Mesothelial cell of epicardium (in vitro differentiated cells): ENCODE data around the gene UBA52. TPM values are rescaled to one million over a fixed set of nuclear protein-coding genes. Genes with fewer than 3 reads are reported as not detected.
"Not testable (repeated sequence)": the region's sequence is repeated elsewhere in the genome, so short reads cannot be mapped to it uniquely, and the experiment has no call there.

Experiments
- DNase-seq, 2 experiments: peaks; one replicate each; pipeline ENCODE4 v3.0.0; 2021; ENCODE audit warnings: low spot score in 2 of 2; ENCODE audit not compliant: unreplicated experiment in 2 of 2
- H3K27ac Mint-ChIP-seq: 2 replicates; pipeline ENCODE4 v1.8.0; 2021; ENCODE audit warnings: mixed read lengths
- H3K27me3 Mint-ChIP-seq: 2 replicates; pipeline ENCODE4 v1.8.0; 2021; ENCODE audit warnings: low read depth, mixed read lengths
- H3K36me3 Mint-ChIP-seq: 2 replicates; pipeline ENCODE4 v1.8.0; 2021; ENCODE audit warnings: mixed read lengths
- H3K4me1 Mint-ChIP-seq: 2 replicates; pipeline ENCODE4 v1.8.0; 2021; ENCODE audit warnings: mixed read lengths
- H3K4me3 Mint-ChIP-seq: 2 replicates; pipeline ENCODE4 v1.8.0; 2021; ENCODE audit warnings: mild to moderate bottlenecking, moderate library complexity, mixed read lengths
- H3K9me3 Mint-ChIP-seq: 2 replicates; pipeline ENCODE4 v1.8.0; 2021; ENCODE audit warnings: mixed read lengths
- CTCF ChIP-seq: fragments of 200-600 bp; sonication (generic); IDR thresholded peaks from one replicate; pipeline ENCODE4 v1.5.0; 2021; ENCODE audit warnings: antibody characterized with exemption; ENCODE audit not compliant: unreplicated experiment
- total RNA-seq: library from RNA; stranded (reverse); gene quantifications from 3 replicates; pipeline ENCODE4 v1.2.1, GENCODE V29; 2021

Gene UBA52
- 846 to 875 TPM (median 857 TPM) in 3 replicates for total RNA-seq

GRCh38 chr19:18571564-18572344, at the start of gene UBA52:
Gene UBA52 (plus strand): TSS chr19:18571857. CDS start chr19:18573301, 1,444 bp downstream.
- Mint-ChIP-seq H3K9me3 (no peaks in the 10 kb centered on the region), H3K27ac (peak within 1 kb of the TSS; percentile 98), H3K27me3 (no peaks in the 10 kb centered on the region), H3K36me3 (peaks cover 38% of the 10 kb centered on the region), H3K4me3 (peak within 1 kb of the TSS; percentile 89), H3K4me1 (peaks cover 16% of the 10 kb centered on the region)
- peak; percentile 97 to 99 for DNase-seq
- no peak for TF ChIP-seq CTCF

GRCh38 chr19:18522124-18522861, 49.4 kb upstream of the UBA52 start:
- Mint-ChIP-seq H3K36me3 (no peaks in the 10 kb centered on the region), H3K4me1 (peaks cover 11% of the 10 kb centered on the region), H3K4me3 (peak overlapping the region; percentile 85), H3K9me3 (no peaks in the 10 kb centered on the region), H3K27me3 (no peaks in the 10 kb centered on the region), H3K27ac (peak overlapping the region; percentile 96)
- no peak for TF ChIP-seq CTCF
- DNase-seq: peak; percentile 100

GRCh38 chr19:18522862-18523440, 48.7 kb upstream of the UBA52 start:
- not testable (repeated sequence) for H3K36me3 Mint-ChIP-seq, H3K27me3 Mint-ChIP-seq, H3K9me3 Mint-ChIP-seq, DNase-seq
- H3K4me1 Mint-ChIP-seq: peaks cover 11% of the 10 kb centered on the region
- H3K27ac Mint-ChIP-seq: peak overlapping the region; percentile 61
- peak overlapping the region; percentile 85 for H3K4me3 Mint-ChIP-seq

DNA sequence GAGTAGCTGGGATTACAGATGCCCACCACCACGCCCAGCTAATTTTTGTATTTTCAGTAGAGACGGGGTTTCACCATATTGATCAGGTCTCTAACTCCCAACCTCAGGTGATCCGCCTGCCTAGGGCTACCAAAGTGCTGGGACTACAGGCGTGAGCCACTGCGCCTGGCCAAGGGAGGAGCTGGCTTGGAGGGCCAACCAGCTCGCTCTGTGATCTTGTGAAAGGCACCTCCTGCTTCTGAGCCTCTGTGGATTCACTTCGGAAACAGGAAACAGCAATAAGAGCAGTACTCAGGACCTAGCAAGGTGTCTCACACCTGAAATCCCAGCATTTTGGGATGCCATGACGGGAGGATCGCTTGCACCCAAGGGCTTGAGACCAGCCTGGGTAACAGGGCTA, 47.8 kb upstream of the UBA52 start:
- H3K36me3 Mint-ChIP-seq: no peaks in the 10 kb centered on the region

GRCh38 chr19:18526316-18526715, 45.3 kb upstream of the UBA52 start:
- H3K27ac Mint-ChIP-seq: no peak overlapping the region

More for the DNA sequence above, 47.8 kb upstream of the UBA52 start:
- no peak overlapping the region for H3K27ac Mint-ChIP-seq
- DNase-seq: no peak
- TF ChIP-seq CTCF: no peak
- H3K27me3 Mint-ChIP-seq: no peaks in the 10 kb centered on the region
- no peaks in the 10 kb centered on the region for H3K9me3 Mint-ChIP-seq
- H3K4me1 Mint-ChIP-seq: peaks cover 11% of the 10 kb centered on the region
- no peak overlapping the region for H3K4me3 Mint-ChIP-seq

More at GRCh38 chr19:18526316-18526715, 45.3 kb upstream of the UBA52 start:
- DNase-seq: no peak
- peaks cover 2% of the 10 kb centered on the region for H3K36me3 Mint-ChIP-seq
- H3K9me3 Mint-ChIP-seq: no peaks in the 10 kb centered on the region
- no peaks in the 10 kb centered on the region for H3K27me3 Mint-ChIP-seq
- no peaks in the 10 kb centered on the region for H3K4me1 Mint-ChIP-seq
- TF ChIP-seq CTCF: no peak
- H3K4me3 Mint-ChIP-seq: no peak overlapping the region
